Measurements from ENCODE around the gene KSR1.

DNA sequence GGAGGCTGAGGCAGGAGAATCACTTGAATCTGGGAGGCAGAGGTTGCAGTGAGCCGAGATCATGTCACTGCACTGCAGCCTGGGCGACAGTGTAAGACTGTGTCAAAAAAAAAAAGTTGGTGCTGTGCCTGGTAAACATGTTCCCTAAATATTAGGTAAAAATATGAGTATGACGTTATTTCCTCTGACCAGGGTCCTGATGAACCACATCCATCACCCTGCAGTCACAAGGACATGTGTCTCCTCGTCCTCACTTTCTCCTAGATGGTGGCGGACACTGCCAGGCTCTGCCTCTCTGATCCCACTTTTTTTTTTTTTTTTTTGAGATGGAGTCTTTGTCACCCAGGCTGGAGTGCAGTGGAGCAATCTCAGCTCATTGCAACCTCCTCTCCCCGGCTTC lies 203.4 kb downstream of the KSR1 start:
- TF ChIP-seq, protein P1, sequence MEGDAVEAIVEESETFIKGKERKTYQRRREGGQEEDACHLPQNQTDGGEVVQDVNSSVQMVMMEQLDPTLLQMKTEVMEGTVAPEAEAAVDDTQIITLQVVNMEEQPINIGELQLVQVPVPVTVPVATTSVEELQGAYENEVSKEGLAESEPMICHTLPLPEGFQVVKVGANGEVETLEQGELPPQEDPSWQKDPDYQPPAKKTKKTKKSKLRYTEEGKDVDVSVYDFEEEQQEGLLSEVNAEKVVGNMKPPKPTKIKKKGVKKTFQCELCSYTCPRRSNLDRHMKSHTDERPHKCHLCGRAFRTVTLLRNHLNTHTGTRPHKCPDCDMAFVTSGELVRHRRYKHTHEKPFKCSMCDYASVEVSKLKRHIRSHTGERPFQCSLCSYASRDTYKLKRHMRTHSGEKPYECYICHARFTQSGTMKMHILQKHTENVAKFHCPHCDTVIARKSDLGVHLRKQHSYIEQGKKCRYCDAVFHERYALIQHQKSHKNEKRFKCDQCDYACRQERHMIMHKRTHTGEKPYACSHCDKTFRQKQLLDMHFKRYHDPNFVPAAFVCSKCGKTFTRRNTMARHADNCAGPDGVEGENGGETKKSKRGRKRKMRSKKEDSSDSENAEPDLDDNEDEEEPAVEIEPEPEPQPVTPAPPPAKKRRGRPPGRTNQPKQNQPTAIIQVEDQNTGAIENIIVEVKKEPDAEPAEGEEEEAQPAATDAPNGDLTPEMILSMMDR (IDR thresholded peaks at IDR 0.05): no peak
- no peak for TF ChIP-seq POLR2A (IDR thresholded peaks at IDR 0.05)
